ENCODE data around the gene MRPS21. TPM values are rescaled to one million over a fixed set of nuclear protein-coding genes. Genes with fewer than 3 reads are reported as not detected.

The MRPS21 gene
- total RNA-seq, 1 donor from 2014 or later, result 65.0 TPM

DNA sequence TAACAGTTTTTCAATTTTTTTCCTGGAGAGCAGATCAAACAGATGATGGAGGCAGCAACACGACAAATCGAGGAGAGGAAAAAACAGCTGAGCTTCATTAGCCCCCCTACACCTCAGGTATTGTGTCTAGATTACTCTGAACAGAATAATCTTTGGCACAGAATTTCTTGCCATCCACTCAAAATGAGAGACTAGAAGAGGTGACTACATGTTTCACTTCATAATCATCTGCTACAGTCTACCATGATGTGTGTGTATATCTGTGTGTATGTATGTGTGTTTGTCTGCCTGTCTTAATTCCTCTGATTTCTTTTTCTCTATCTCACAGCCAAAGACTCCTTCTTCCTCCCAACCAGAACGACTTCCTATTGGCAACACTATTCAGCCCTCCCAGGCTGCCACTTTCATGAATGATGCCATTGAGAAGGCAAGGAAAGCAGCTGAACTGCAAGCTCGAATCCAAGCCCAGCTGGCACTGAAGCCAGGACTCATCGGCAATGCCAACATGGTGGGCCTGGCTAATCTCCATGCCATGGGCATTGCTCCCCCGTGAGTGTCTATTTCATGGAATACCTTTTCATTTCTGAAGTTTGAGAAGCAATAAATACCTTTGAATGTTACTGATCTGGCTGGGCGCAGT is 39.1 kb downstream of the MRPS21 start:
- Histone ChIP-seq H3K27me3 (ENCODE audit: insufficient read depth, low read length) (no peaks in the 10 kb centered on the region), H3K4me3 (ENCODE audit: insufficient read depth, low read depth, low read length) (no peak overlapping the region), H3K36me3 (ENCODE audit: insufficient read depth, low read length) (peaks cover 57% of the 10 kb centered on the region), H4K20me1 (ENCODE audit: insufficient read depth, low read length) (peaks cover 11% of the 10 kb centered on the region), H3K9me3 (ENCODE audit: insufficient read depth, low read depth, low read length) (no peaks in the 10 kb centered on the region), H3K9ac (ENCODE audit: low read length) (no peak overlapping the region), H3K4me2 (ENCODE audit: low read length) (no peak overlapping the region), H3K79me2 (ENCODE audit: insufficient read depth, low read length) (peaks cover 7% of the 10 kb centered on the region), H3K27ac (ENCODE audit: low read depth, low read length) (no peak overlapping the region), H2AFZ (ENCODE audit: low read depth, low read length) (no peak overlapping the region), H3K4me1 (ENCODE audit: insufficient read depth, low read length) (no peaks in the 10 kb centered on the region)
- TF ChIP-seq EZH2 (IDR thresholded peaks at IDR 0.05; ENCODE audit: insufficient read depth, low read length), result no peak
- TF ChIP-seq, protein P1, sequence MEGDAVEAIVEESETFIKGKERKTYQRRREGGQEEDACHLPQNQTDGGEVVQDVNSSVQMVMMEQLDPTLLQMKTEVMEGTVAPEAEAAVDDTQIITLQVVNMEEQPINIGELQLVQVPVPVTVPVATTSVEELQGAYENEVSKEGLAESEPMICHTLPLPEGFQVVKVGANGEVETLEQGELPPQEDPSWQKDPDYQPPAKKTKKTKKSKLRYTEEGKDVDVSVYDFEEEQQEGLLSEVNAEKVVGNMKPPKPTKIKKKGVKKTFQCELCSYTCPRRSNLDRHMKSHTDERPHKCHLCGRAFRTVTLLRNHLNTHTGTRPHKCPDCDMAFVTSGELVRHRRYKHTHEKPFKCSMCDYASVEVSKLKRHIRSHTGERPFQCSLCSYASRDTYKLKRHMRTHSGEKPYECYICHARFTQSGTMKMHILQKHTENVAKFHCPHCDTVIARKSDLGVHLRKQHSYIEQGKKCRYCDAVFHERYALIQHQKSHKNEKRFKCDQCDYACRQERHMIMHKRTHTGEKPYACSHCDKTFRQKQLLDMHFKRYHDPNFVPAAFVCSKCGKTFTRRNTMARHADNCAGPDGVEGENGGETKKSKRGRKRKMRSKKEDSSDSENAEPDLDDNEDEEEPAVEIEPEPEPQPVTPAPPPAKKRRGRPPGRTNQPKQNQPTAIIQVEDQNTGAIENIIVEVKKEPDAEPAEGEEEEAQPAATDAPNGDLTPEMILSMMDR (IDR thresholded peaks at IDR 0.05; ENCODE audit: insufficient read depth, low read depth, low read length), result no peak
- Mint-ChIP-seq H3K27me3 (ENCODE audit: low read depth, unreplicated experiment) (no peaks in the 10 kb centered on the region), H3K9me3 (ENCODE audit: unreplicated experiment) (no peaks in the 10 kb centered on the region), H3K4me3 (ENCODE audit: unreplicated experiment) (no peak overlapping the region), H3K27ac (ENCODE audit: unreplicated experiment) (no peak overlapping the region), H3K36me3 (ENCODE audit: low read depth, unreplicated experiment) (peaks cover 23% of the 10 kb centered on the region), H3K4me1 (ENCODE audit: low read depth, unreplicated experiment) (no peaks in the 10 kb centered on the region)
- FAIRE-seq, result no peak
- no peak for DNase-seq (ENCODE audit: low read depth)

DNA sequence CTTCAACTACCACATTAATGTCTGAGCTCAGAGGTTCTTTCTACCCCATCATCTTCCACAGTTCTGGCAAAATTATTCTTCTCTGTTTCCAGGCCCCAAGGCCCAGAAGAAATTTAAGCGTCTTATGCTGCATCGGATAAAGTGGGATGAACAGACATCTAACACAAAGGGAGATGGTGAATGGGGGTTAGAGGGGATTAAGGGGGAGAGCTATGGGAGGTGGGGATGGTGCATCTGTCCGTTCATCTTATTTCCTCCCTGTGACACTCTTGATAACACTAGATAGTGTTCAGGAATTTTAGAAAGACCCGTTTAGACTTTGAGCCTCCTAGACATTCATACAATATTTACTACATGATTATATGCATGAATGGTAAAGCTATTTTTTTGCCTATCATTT is 52.7 kb downstream of the MRPS21 start:
- peaks cover 38% of the 10 kb centered on the region for H3K36me3 ChIP-seq (ENCODE audit: insufficient read depth, low read length)
- H4K20me1 ChIP-seq (ENCODE audit: insufficient read depth, low read length), result no peaks in the 10 kb centered on the region
- H3K27ac Mint-ChIP-seq (ENCODE audit: unreplicated experiment), result no peak overlapping the region
- H3K4me1 ChIP-seq (ENCODE audit: insufficient read depth, low read length), result no peaks in the 10 kb centered on the region
- no peaks in the 10 kb centered on the region for H3K9me3 ChIP-seq (ENCODE audit: insufficient read depth, low read depth, low read length)
- no peaks in the 10 kb centered on the region for H3K79me2 ChIP-seq (ENCODE audit: insufficient read depth, low read length)
- H3K27me3 Mint-ChIP-seq (ENCODE audit: low read depth, unreplicated experiment), result no peaks in the 10 kb centered on the region
- no peak overlapping the region for H2AFZ ChIP-seq (ENCODE audit: low read depth, low read length)
- no peak overlapping the region for H3K27ac ChIP-seq (ENCODE audit: low read depth, low read length)
- no peaks in the 10 kb centered on the region for H3K4me1 Mint-ChIP-seq (ENCODE audit: low read depth, unreplicated experiment)
- no peak overlapping the region for H3K9ac ChIP-seq (ENCODE audit: low read length)
- no peak overlapping the region for H3K4me2 ChIP-seq (ENCODE audit: low read length)
- H3K36me3 Mint-ChIP-seq (ENCODE audit: low read depth, unreplicated experiment), result peaks cover 4% of the 10 kb centered on the region
- FAIRE-seq, result no peak
- no peak overlapping the region for H3K4me3 ChIP-seq (ENCODE audit: insufficient read depth, low read depth, low read length)
- no peaks in the 10 kb centered on the region for H3K27me3 ChIP-seq (ENCODE audit: insufficient read depth, low read length)
- H3K9me3 Mint-ChIP-seq (ENCODE audit: unreplicated experiment), result no peaks in the 10 kb centered on the region
- no peak for DNase-seq (ENCODE audit: low read depth)
- TF ChIP-seq, protein P1 (IDR thresholded peaks at IDR 0.05; ENCODE audit: insufficient read depth, low read depth, low read length), result no peak
- TF ChIP-seq EZH2 (IDR thresholded peaks at IDR 0.05; ENCODE audit: insufficient read depth, low read length), result no peak
- no peak overlapping the region for H3K4me3 Mint-ChIP-seq (ENCODE audit: unreplicated experiment)

DNA sequence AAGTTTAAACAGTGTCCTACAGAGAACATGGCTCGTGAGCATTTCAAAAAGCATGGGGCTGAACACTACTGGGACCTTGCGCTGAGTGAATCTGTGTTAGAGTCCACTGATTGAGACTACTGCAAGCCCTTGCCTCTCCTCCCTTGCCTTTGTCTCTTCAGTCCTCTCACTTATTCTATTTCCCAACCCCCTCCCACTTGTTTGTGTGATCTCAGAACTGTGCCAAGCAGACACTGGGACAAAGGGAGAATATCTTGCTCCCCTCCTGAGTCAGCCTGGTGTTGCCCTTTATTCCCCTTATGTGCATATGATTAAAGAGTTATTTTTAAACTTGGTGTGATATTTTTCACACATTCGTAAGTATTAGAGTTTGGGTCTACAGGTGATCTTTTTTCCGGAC is 59.2 kb downstream of the MRPS21 start:
- H3K4me3 Mint-ChIP-seq (ENCODE audit: unreplicated experiment), result no peak overlapping the region
- Histone ChIP-seq H3K27me3 (ENCODE audit: insufficient read depth, low read length) (no peaks in the 10 kb centered on the region), H2AFZ (ENCODE audit: low read depth, low read length) (no peak overlapping the region), H4K20me1 (ENCODE audit: insufficient read depth, low read length) (no peaks in the 10 kb centered on the region), H3K79me2 (ENCODE audit: insufficient read depth, low read length) (no peaks in the 10 kb centered on the region), H3K36me3 (ENCODE audit: insufficient read depth, low read length) (peaks cover 32% of the 10 kb centered on the region), H3K9me3 (ENCODE audit: insufficient read depth, low read depth, low read length) (no peaks in the 10 kb centered on the region), H3K9ac (ENCODE audit: low read length) (no peak overlapping the region), H3K4me2 (ENCODE audit: low read length) (no peak overlapping the region), H3K4me1 (ENCODE audit: insufficient read depth, low read length) (no peaks in the 10 kb centered on the region), H3K27ac (ENCODE audit: low read depth, low read length) (no peak overlapping the region), H3K4me3 (ENCODE audit: insufficient read depth, low read depth, low read length) (no peak overlapping the region)
- no peak overlapping the region for H3K27ac Mint-ChIP-seq (ENCODE audit: unreplicated experiment)
- H3K9me3 Mint-ChIP-seq (ENCODE audit: unreplicated experiment), result no peaks in the 10 kb centered on the region
- H3K36me3 Mint-ChIP-seq (ENCODE audit: low read depth, unreplicated experiment), result peaks cover 6% of the 10 kb centered on the region
- H3K4me1 Mint-ChIP-seq (ENCODE audit: low read depth, unreplicated experiment), result no peaks in the 10 kb centered on the region
- DNase-seq (ENCODE audit: low read depth) (no peak), FAIRE-seq (no peak)
- TF ChIP-seq, protein P1 (IDR thresholded peaks at IDR 0.05; ENCODE audit: insufficient read depth, low read depth, low read length), result no peak
- no peak for TF ChIP-seq EZH2 (IDR thresholded peaks at IDR 0.05; ENCODE audit: insufficient read depth, low read length)
- no peaks in the 10 kb centered on the region for H3K27me3 Mint-ChIP-seq (ENCODE audit: low read depth, unreplicated experiment)

Measured in astrocyte (in vitro differentiated cells and primary cell).